ENCODE measurements around the gene DGKI.

The DGKI gene

GRCh38 chr7:137850972-137851945 lies 4.5 kb upstream of the DGKI start:
- no peaks in the 10 kb centered on the region; the same call in 1 of the 2 replicates for H3K4me1 ChIP-seq (ENCODE audit: control insufficient read depth, insufficient read depth, low read length)
- no peak overlapping the region for H3K4me3 ChIP-seq (ENCODE audit: low read length)
- H3K27ac ChIP-seq (ENCODE audit: low read length), result no peak overlapping the region
- H3K36me3 ChIP-seq (ENCODE audit: control insufficient read depth, insufficient read depth, low read length), result no peaks in the 10 kb centered on the region
- no peak for DNase-seq (ENCODE audit: low read depth, low spot score)
- peaks cover 15% of the 10 kb centered on the region for H3K27me3 ChIP-seq (ENCODE audit: control insufficient read depth, insufficient read depth, low read length)
- no peaks in the 10 kb centered on the region; the same call in 1 of the 2 replicates for H3K9me3 ChIP-seq (ENCODE audit: control insufficient read depth, insufficient read depth, low read length)
- WGBS (ENCODE audit: insufficient coverage, insufficient read length), result no CpG with 5 or more reads among the region's 6 CpGs

DNA sequence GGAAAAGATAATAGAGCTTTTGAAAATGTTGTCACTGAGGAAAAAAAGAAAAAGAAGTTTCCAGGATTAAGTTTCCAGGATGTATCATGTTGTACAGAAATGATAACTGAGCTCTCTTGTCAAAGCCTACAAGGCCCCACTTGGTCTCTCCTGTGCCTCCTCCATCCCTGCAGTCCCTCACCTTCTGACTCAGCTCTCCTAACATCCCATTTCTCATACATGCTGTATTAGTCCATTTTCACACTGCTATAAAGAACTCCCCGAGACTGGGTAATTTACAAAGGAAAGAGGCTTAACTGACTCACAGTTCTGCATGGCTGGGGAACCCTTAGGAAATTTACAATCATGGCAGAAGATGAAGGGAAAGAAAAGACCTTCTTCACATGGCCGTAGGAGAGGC lies 3.8 kb upstream of the DGKI start:
- no peaks in the 10 kb centered on the region; the same call in 1 of the 2 replicates for H3K9me3 ChIP-seq (ENCODE audit: control insufficient read depth, insufficient read depth, low read length)
- no peak for DNase-seq (ENCODE audit: low read depth, low spot score)
- H3K27me3 ChIP-seq (ENCODE audit: control insufficient read depth, insufficient read depth, low read length), result peaks cover 22% of the 10 kb centered on the region
- no peaks in the 10 kb centered on the region for H3K36me3 ChIP-seq (ENCODE audit: control insufficient read depth, insufficient read depth, low read length)
- H3K27ac ChIP-seq (ENCODE audit: low read length), result no peak overlapping the region
- H3K4me3 ChIP-seq (ENCODE audit: low read length), result no peak overlapping the region
- no peaks in the 10 kb centered on the region; the same call in 1 of the 2 replicates for H3K4me1 ChIP-seq (ENCODE audit: control insufficient read depth, insufficient read depth, low read length)
- WGBS (ENCODE audit: insufficient coverage, insufficient read length), result no CpG with 5 or more reads among the region's 2 CpGs

DNA sequence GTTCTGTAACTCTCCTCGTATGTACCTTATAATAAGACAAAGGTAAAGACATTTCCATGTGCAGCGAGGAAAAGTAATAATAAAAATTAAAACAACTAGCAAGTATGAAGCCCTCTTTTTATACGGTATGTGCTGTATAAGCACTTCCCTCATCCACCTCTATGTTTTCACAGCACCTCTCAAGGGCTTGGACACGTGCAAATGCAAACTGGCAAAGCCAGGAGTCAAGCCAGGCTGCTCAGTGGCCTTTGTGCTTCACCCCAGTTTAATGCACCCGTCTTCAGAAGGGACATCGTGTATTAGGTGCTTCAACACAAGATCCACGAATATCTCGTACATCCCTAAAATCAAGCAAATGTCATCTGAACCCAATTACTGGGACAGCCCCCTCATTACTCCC lies 1.3 kb upstream of the DGKI start:
- no peak overlapping the region for H3K4me3 ChIP-seq (ENCODE audit: low read length)
- DNase-seq (ENCODE audit: low read depth, low spot score), result no peak
- no peaks in the 10 kb centered on the region for H3K36me3 ChIP-seq (ENCODE audit: control insufficient read depth, insufficient read depth, low read length)
- no CpG with 5 or more reads among the region's 8 CpGs for WGBS (ENCODE audit: insufficient coverage, insufficient read length)
- H3K9me3 ChIP-seq (ENCODE audit: control insufficient read depth, insufficient read depth, low read length), result no peaks in the 10 kb centered on the region; the same call in 1 of the 2 replicates
- no peaks in the 10 kb centered on the region; the same call in 1 of the 2 replicates for H3K4me1 ChIP-seq (ENCODE audit: control insufficient read depth, insufficient read depth, low read length)
- no peak overlapping the region for H3K27ac ChIP-seq (ENCODE audit: low read length)
- peaks cover 27% of the 10 kb centered on the region for H3K27me3 ChIP-seq (ENCODE audit: control insufficient read depth, insufficient read depth, low read length)

GRCh38 chr7:137847568-137848050 lies 835 bp upstream of the DGKI start:
- peaks cover 27% of the 10 kb centered on the region for H3K27me3 ChIP-seq (ENCODE audit: control insufficient read depth, insufficient read depth, low read length)
- H3K9me3 ChIP-seq (ENCODE audit: control insufficient read depth, insufficient read depth, low read length), result no peaks in the 10 kb centered on the region; the same call in 1 of the 2 replicates
- peak overlapping the region; percentile 46; the same call in 1 of the 2 replicates for H3K4me3 ChIP-seq (ENCODE audit: low read length)
- H3K4me1 ChIP-seq (ENCODE audit: control insufficient read depth, insufficient read depth, low read length), result no peaks in the 10 kb centered on the region; the same call in 1 of the 2 replicates
- H3K36me3 ChIP-seq (ENCODE audit: control insufficient read depth, insufficient read depth, low read length), result no peaks in the 10 kb centered on the region
- no CpG with 5 or more reads among the region's 18 CpGs for WGBS (ENCODE audit: insufficient coverage, insufficient read length)
- no peak overlapping the region for H3K27ac ChIP-seq (ENCODE audit: low read length)
- no peak for DNase-seq (ENCODE audit: low read depth, low spot score)

GRCh38 chr7:137846549-137846826 lies 286 bp downstream of the DGKI start:
- H3K27me3 ChIP-seq (ENCODE audit: control insufficient read depth, insufficient read depth, low read length), result peaks cover 27% of the 10 kb centered on the region
- no peaks in the 10 kb centered on the region for H3K36me3 ChIP-seq (ENCODE audit: control insufficient read depth, insufficient read depth, low read length)
- no CpG with 5 or more reads among the region's 47 CpGs for WGBS (ENCODE audit: insufficient coverage, insufficient read length)
- no peak for DNase-seq (ENCODE audit: low read depth, low spot score)
- H3K4me1 ChIP-seq (ENCODE audit: control insufficient read depth, insufficient read depth, low read length), result 0 out of 2 replicates have a peak, but pooled peaks cover 1% of the 10 kb centered on the region
- H3K27ac ChIP-seq (ENCODE audit: low read length), result no peak overlapping the region
- peak overlapping the region; percentile 46; the same call in 1 of the 2 replicates for H3K4me3 ChIP-seq (ENCODE audit: low read length)
- no peaks in the 10 kb centered on the region; the same call in 1 of the 2 replicates for H3K9me3 ChIP-seq (ENCODE audit: control insufficient read depth, insufficient read depth, low read length)

GRCh38 chr7:137844677-137845425 lies 1.9 kb downstream of the DGKI start:
- Histone ChIP-seq H3K27ac (ENCODE audit: low read length) (no peak overlapping the region), H3K36me3 (ENCODE audit: control insufficient read depth, insufficient read depth, low read length) (no peaks in the 10 kb centered on the region), H3K4me3 (ENCODE audit: low read length) (no peak overlapping the region), H3K27me3 (ENCODE audit: control insufficient read depth, insufficient read depth, low read length) (peaks cover 27% of the 10 kb centered on the region), H3K4me1 (ENCODE audit: control insufficient read depth, insufficient read depth, low read length) (0 out of 2 replicates have a peak, but pooled peaks cover 2% of the 10 kb centered on the region), H3K9me3 (ENCODE audit: control insufficient read depth, insufficient read depth, low read length) (no peaks in the 10 kb centered on the region; the same call in 1 of the 2 replicates)
- DNase-seq (ENCODE audit: low read depth, low spot score), result no peak
- WGBS (ENCODE audit: insufficient coverage, insufficient read length), result no CpG with 5 or more reads among the region's 8 CpGs

- Histone ChIP-seq H3K36me3 (ENCODE audit: control insufficient read depth, insufficient read depth, low read length) (no peaks in the 10 kb centered on the region), H3K4me3 (ENCODE audit: low read length) (no peak overlapping the region), H3K27me3 (ENCODE audit: control insufficient read depth, insufficient read depth, low read length) (peaks cover under 1% of the 10 kb centered on the region; the same call in 1 of the 2 replicates), H3K27ac (ENCODE audit: low read length) (no peak overlapping the region), H3K4me1 (ENCODE audit: control insufficient read depth, insufficient read depth, low read length) (peaks cover 4% of the 10 kb centered on the region; the same call in 1 of the 2 replicates), H3K9me3 (ENCODE audit: control insufficient read depth, insufficient read depth, low read length) (no peaks in the 10 kb centered on the region)
- no CpG with 5 or more reads among the region's 6 CpGs for WGBS (ENCODE audit: insufficient coverage, insufficient read length)
- no peak for DNase-seq (ENCODE audit: low read depth, low spot score)
Measured at GRCh38 chr7:137839903-137840779, 6.6 kb downstream of the DGKI start.

- no CpG with 5 or more reads among the region's 7 CpGs for WGBS (ENCODE audit: insufficient coverage, insufficient read length)
- DNase-seq (ENCODE audit: low read depth, low spot score), result no peak
- peaks cover 4% of the 10 kb centered on the region; the same call in 1 of the 2 replicates for H3K4me1 ChIP-seq (ENCODE audit: control insufficient read depth, insufficient read depth, low read length)
Measured at GRCh38 chr7:137838706-137839315, 8.0 kb downstream of the DGKI start.

GRCh38 chr7:137836541-137836940 lies 10.2 kb downstream of the DGKI start:
- no CpG with 5 or more reads among the region's 1 CpG for WGBS (ENCODE audit: insufficient coverage, insufficient read length)
- Histone ChIP-seq H3K36me3 (ENCODE audit: control insufficient read depth, insufficient read depth, low read length) (no peaks in the 10 kb centered on the region), H3K27ac (ENCODE audit: low read length) (no peak overlapping the region), H3K27me3 (ENCODE audit: control insufficient read depth, insufficient read depth, low read length) (no peaks in the 10 kb centered on the region), H3K4me3 (ENCODE audit: low read length) (no peak overlapping the region), H3K9me3 (ENCODE audit: control insufficient read depth, insufficient read depth, low read length) (peaks cover 4% of the 10 kb centered on the region), H3K4me1 (ENCODE audit: control insufficient read depth, insufficient read depth, low read length) (peaks cover 4% of the 10 kb centered on the region; the same call in 1 of the 2 replicates)
- DNase-seq (ENCODE audit: low read depth, low spot score), result no peak

More at GRCh38 chr7:137838706-137839315, 8.0 kb downstream of the DGKI start:
- H3K27me3 ChIP-seq (ENCODE audit: control insufficient read depth, insufficient read depth, low read length), result no peaks in the 10 kb centered on the region
- no peaks in the 10 kb centered on the region for H3K36me3 ChIP-seq (ENCODE audit: control insufficient read depth, insufficient read depth, low read length)
- H3K4me3 ChIP-seq (ENCODE audit: low read length), result no peak overlapping the region
- H3K9me3 ChIP-seq (ENCODE audit: control insufficient read depth, insufficient read depth, low read length), result no peaks in the 10 kb centered on the region
- H3K27ac ChIP-seq (ENCODE audit: low read length), result no peak overlapping the region

Measured in iPS DF 6.9 (cell line).